HG03378 (cell line): ENCODE data around the gene CREB5.

Source experiments
- ATAC-seq: cut with Tn5 transposase; IDR thresholded peaks from one replicate; pipeline ENCODE4 v1.9.1; 2021; ENCODE audit warnings: mild to moderate bottlenecking, moderate library complexity; ENCODE audit not compliant: unreplicated experiment

The CREB5 gene

GRCh38 chr7:28433039-28433438, 20.7 kb downstream of the CREB5 start:
- no peak for ATAC-seq

GRCh38 chr7:28433699-28434219, 21.4 kb downstream of the CREB5 start:
- no peak for ATAC-seq

- no peak for ATAC-seq
These were observed 22.2 kb downstream of the CREB5 start for GRCh38 chr7:28434510-28434909.

GRCh38 chr7:28435152-28435551, 22.8 kb downstream of the CREB5 start:
- no peak for ATAC-seq

- ATAC-seq: no peak
These were observed 23.5 kb downstream of the CREB5 start for GRCh38 chr7:28435732-28436378.

GRCh38 chr7:28440055-28440601, 27.8 kb downstream of the CREB5 start:
- ATAC-seq: no peak

- ATAC-seq: no peak
These were observed 30.5 kb downstream of the CREB5 start for GRCh38 chr7:28442540-28443420.

GRCh38 chr7:28446131-28446530, 33.8 kb downstream of the CREB5 start:
- no peak for ATAC-seq

- ATAC-seq: no peak
These were observed 34.8 kb downstream of the CREB5 start for GRCh38 chr7:28447071-28447470.

GRCh38 chr7:28448708-28449107, 36.4 kb downstream of the CREB5 start:
- no peak for ATAC-seq

GRCh38 chr7:28452681-28453080, 40.4 kb downstream of the CREB5 start:
- ATAC-seq: no peak

GRCh38 chr7:28455486-28455885, 43.2 kb downstream of the CREB5 start:
- ATAC-seq: no peak

GRCh38 chr7:28456044-28456443, 43.7 kb downstream of the CREB5 start:
- no peak for ATAC-seq

GRCh38 chr7:28458732-28459131, 46.4 kb downstream of the CREB5 start:
- ATAC-seq: no peak

GRCh38 chr7:28459306-28459705, 47.0 kb downstream of the CREB5 start:
- no peak for ATAC-seq

- no peak for ATAC-seq
These were observed 53.4 kb downstream of the CREB5 start for GRCh38 chr7:28465697-28466096.

- ATAC-seq: no peak
These were observed 54.0 kb downstream of the CREB5 start for GRCh38 chr7:28466341-28466740.

- ATAC-seq: no peak
These were observed 54.6 kb downstream of the CREB5 start for GRCh38 chr7:28466885-28467284.

GRCh38 chr7:28469562-28469961, 57.2 kb downstream of the CREB5 start:
- no peak for ATAC-seq

- no peak for ATAC-seq
These were observed 58.0 kb downstream of the CREB5 start for GRCh38 chr7:28470344-28470743.

- no peak for ATAC-seq
These were observed 60.0 kb downstream of the CREB5 start for GRCh38 chr7:28472332-28472731.
